Ishikawa (cell line): ENCODE results near the gene SLC48A1.
A peak's percentile ranks its signal among the peaks of the same experiment; 100 is the strongest.

Experiments
- CEBPB ChIP-seq: IDR thresholded peaks from 2 replicates; pipeline ENCODE4 v1.6.1; 2012
- CREB1 ChIP-seq: IDR thresholded peaks from 2 replicates; pipeline ENCODE4 v1.6.1; 2012; ENCODE audit warnings: low read depth
- EGR1 ChIP-seq: IDR thresholded peaks from 2 replicates; pipeline ENCODE4 v1.6.1; 2012
- EP300 ChIP-seq: IDR thresholded peaks from 2 replicates; pipeline ENCODE4 v1.6.1; 2012; ENCODE audit warnings: borderline replicate concordance
- FOXM1 ChIP-seq: IDR thresholded peaks from 2 replicates; pipeline ENCODE4 v1.6.1; 2012; ENCODE audit warnings: low read depth, borderline replicate concordance
- MAX ChIP-seq: IDR thresholded peaks from 2 replicates; pipeline ENCODE4 v1.6.1; 2012
- NFIC ChIP-seq: IDR thresholded peaks from 2 replicates; pipeline ENCODE4 v1.6.1; 2012
- RAD21 ChIP-seq: IDR thresholded peaks from 2 replicates; pipeline ENCODE4 v1.6.1; 2012; ENCODE audit warnings: low read depth
- REST ChIP-seq: IDR thresholded peaks from 2 replicates; pipeline ENCODE4 v1.6.1; 2012; ENCODE audit warnings: low read depth, mild to moderate bottlenecking
- TAF1 ChIP-seq: IDR thresholded peaks from 2 replicates; pipeline ENCODE4 v1.6.1; 2012; ENCODE audit warnings: low read depth, mild to moderate bottlenecking
- TCF12 ChIP-seq: IDR thresholded peaks from 2 replicates; pipeline ENCODE4 v1.6.1; 2012; ENCODE audit warnings: low read depth
- TEAD4 ChIP-seq: IDR thresholded peaks from 2 replicates; pipeline ENCODE4 v1.6.1; 2012
- USF1 ChIP-seq: IDR thresholded peaks from 2 replicates; pipeline ENCODE4 v1.6.1; 2012
- YY1 ChIP-seq: IDR thresholded peaks from 2 replicates; pipeline ENCODE4 v1.6.1; 2012; ENCODE audit warnings: low read depth
- ZBTB7A ChIP-seq: IDR thresholded peaks from 2 replicates; pipeline ENCODE4 v1.6.1; 2012; ENCODE audit warnings: low read depth

Gene SLC48A1

GRCh38 chr12:47757364-47757839, 15.6 kb upstream of the SLC48A1 start:
- TF ChIP-seq YY1: no peak
- TF ChIP-seq ZBTB7A: no peak
- TF ChIP-seq EGR1: peak; percentile 91
- no peak; the same call in 1 of the 2 replicates for TF ChIP-seq TEAD4
- TF ChIP-seq RAD21: no peak
- no peak for TF ChIP-seq NFIC
- TF ChIP-seq REST: no peak
- no peak; the same call in 1 of the 2 replicates for TF ChIP-seq CEBPB

GRCh38 chr12:47757840-47758583, 15.0 kb upstream of the SLC48A1 start:
- TF ChIP-seq EGR1 (no peak), FOXM1 (no peak), TCF12 (no peak; the same call in 1 of the 2 replicates), TAF1 (no peak; the same call in 1 of the 2 replicates), REST (no peak), EP300 (no peak), CREB1 (no peak), MAX (0 out of 2 replicates have a peak, but pooled peaks have one; percentile 1), CEBPB (no peak), RAD21 (no peak), TEAD4 (peak; percentile 3; the same call in 1 of the 2 replicates), YY1 (peak; percentile 19; the same call in 1 of the 2 replicates), ZBTB7A (no peak; the same call in 1 of the 2 replicates), USF1 (no peak), NFIC (no peak; the same call in 1 of the 2 replicates)

GRCh38 chr12:47758584-47758833, 14.5 kb upstream of the SLC48A1 start:
- TF ChIP-seq ZBTB7A (0 out of 2 replicates have a peak, but pooled peaks have one; percentile 92), TAF1 (no peak; the same call in 1 of the 2 replicates), REST (no peak), TEAD4 (no peak)

GRCh38 chr12:47758834-47759690, 14.0 kb upstream of the SLC48A1 start, which contains the start of gene RAPGEF3:
TSS of gene RAPGEF3 (minus strand) at chr12:47758880. CDS start at chr12:47758556, 324 bp downstream.
- TF ChIP-seq REST (no peak), YY1 (no peak; the same call in 1 of the 2 replicates), FOXM1 (peak; percentile 91), NFIC (peak; percentile 99), MAX (peak; percentile 97), RAD21 (peak; percentile 49; the same call in 1 of the 2 replicates), EGR1 (peak; percentile 76), TAF1 (peak; percentile 29; the same call in 1 of the 2 replicates), USF1 (peak; percentile 93), TCF12 (peak; percentile 98), ZBTB7A (peak; percentile 95), TEAD4 (peak; percentile 93), CEBPB (0 out of 2 replicates have a peak, but pooled peaks have one; percentile 49), CREB1 (peak; percentile 53; the same call in 1 of the 2 replicates), EP300 (peak; percentile 97)
